Measurements from ENCODE around the gene ME1.

DNA sequence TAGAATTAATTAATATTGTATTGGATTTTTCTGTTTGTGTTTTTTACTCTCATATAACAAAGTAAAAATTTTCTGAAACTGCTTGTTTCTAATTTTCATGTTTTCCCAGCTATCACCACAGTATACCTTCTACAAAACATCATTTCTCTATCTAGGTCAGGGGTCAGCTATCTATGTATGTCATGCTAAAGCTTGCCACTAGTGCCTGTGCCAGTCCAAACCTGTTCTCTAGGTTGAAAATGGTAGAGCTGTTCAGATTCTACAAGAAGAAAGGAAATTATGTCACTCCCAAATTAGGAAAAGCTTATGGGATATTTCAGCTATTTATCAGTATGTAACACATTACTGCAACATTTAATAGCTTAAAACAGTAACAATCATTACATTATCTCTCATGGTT is 5.8 kb upstream of the ME1 start:
- TF ChIP-seq, protein P1, sequence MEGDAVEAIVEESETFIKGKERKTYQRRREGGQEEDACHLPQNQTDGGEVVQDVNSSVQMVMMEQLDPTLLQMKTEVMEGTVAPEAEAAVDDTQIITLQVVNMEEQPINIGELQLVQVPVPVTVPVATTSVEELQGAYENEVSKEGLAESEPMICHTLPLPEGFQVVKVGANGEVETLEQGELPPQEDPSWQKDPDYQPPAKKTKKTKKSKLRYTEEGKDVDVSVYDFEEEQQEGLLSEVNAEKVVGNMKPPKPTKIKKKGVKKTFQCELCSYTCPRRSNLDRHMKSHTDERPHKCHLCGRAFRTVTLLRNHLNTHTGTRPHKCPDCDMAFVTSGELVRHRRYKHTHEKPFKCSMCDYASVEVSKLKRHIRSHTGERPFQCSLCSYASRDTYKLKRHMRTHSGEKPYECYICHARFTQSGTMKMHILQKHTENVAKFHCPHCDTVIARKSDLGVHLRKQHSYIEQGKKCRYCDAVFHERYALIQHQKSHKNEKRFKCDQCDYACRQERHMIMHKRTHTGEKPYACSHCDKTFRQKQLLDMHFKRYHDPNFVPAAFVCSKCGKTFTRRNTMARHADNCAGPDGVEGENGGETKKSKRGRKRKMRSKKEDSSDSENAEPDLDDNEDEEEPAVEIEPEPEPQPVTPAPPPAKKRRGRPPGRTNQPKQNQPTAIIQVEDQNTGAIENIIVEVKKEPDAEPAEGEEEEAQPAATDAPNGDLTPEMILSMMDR (IDR thresholded peaks at IDR 0.05): no peak
- TF ChIP-seq POLR2A (IDR thresholded peaks at IDR 0.05): no peak
- no peak for TF ChIP-seq EP300 (IDR thresholded peaks at IDR 0.05)

Data from sigmoid colon (tissue), 4 donors.